Vagina (tissue), 2 donors: Measurements from ENCODE around the gene NEMP2. TPM values are rescaled to one million over a fixed set of nuclear protein-coding genes. Genes with fewer than 3 reads are reported as not detected.

ENCODE experiments used
- DNase-seq, 2 donors: peaks; one replicate each; pipeline ENCODE4 v3.0.0-alpha.2; 2017; ENCODE audit errors: extremely low spot score in 2 of 2
- H3K27ac ChIP-seq: fragments of 200-600 bp; sonication (generic); one replicate; pipeline ENCODE4 v1.5.1; 2019
- H3K27me3 ChIP-seq: fragments of 200-600 bp; sonication (generic); one replicate; pipeline ENCODE4 v1.5.1; 2019
- H3K36me3 ChIP-seq, 2 donors: fragments of 200-600 bp; sonication (generic); one replicate each; pipeline ENCODE4 v1.5.1; 2017 to 2019
- H3K4me1 ChIP-seq: fragments of 200-600 bp; sonication (generic); one replicate; pipeline ENCODE4 v1.5.1; 2019
- H3K4me3 ChIP-seq, 2 donors: fragments of 200-600 bp; sonication (generic); 1 replicate in 1 of 2; 2 replicates in 1 of 2; pipeline ENCODE4 v1.5.1; 2016 to 2019
- H3K9me3 ChIP-seq: fragments of 200-600 bp; sonication (generic); one replicate; pipeline ENCODE4 v1.5.1; 2019
- CTCF ChIP-seq, 3 experiments: fragments of 450-650 bp in 2 of 3; fragments of 200-600 bp in 1 of 3; sonication (generic) in 1 of 3; IDR thresholded peaks; one replicate each; pipeline ENCODE4 v1.5.1; 2017 to 2019; ENCODE audit warnings: antibody characterized with exemption in 3 of 3, mild to moderate bottlenecking in 2 of 3, moderate library complexity in 2 of 3
- POLR2A ChIP-seq, 2 donors: fragments of 450-650 bp; IDR thresholded peaks; one replicate each; pipeline ENCODE4 v1.6.1; 2017; ENCODE audit warnings: antibody characterized with exemption in 2 of 2, mild to moderate bottlenecking in 2 of 2, moderate library complexity in 2 of 2
- POLR2AphosphoS5 ChIP-seq, 2 donors: sonication (generic); formaldehyde crosslinking; IDR thresholded peaks; one replicate each; pipeline ENCODE4 v1.9.0; 2017; ENCODE audit warnings: antibody characterized with exemption in 2 of 2, mild to moderate bottlenecking in 2 of 2, low read depth in 1 of 2; ENCODE audit not compliant: insufficient read depth in 1 of 2
- intact Hi-C: fragments of 100-400 bp; cut with DNase I; formaldehyde crosslinking; loops from one replicate; pipeline ENCODE4 v1.15.1; 2023
- total RNA-seq: library from RNA; depleted of rRNA; stranded (reverse); fragments of >200 nt; gene quantifications from one replicate; pipeline ENCODE4 v1.2.3, GENCODE V29; 2016

The NEMP2 gene
- total RNA-seq, 1 donor from 2014 or later = 2.2 TPM

GRCh38 chr2:190538201-190538600, 3.7 kb upstream of the NEMP2 start:
- intact Hi-C loops = loop anchor here (10.0 kb wide), 1 partner anchor 107 kb away; the partner anchor contains the start of gene NAB1
- no peak overlapping the region for H3K27ac ChIP-seq
- H3K36me3 ChIP-seq = no peaks in the 10 kb centered on the region
- no peaks in the 10 kb centered on the region for H3K27me3 ChIP-seq
- H3K4me3 ChIP-seq = no peak overlapping the region
- peaks cover 15% of the 10 kb centered on the region for H3K9me3 ChIP-seq
- TF ChIP-seq POLR2A (IDR thresholded peaks at IDR 0.05) = no peak
- no peak for TF ChIP-seq CTCF (IDR thresholded peaks at IDR 0.05)
- no peak for TF ChIP-seq POLR2AphosphoS5 (IDR thresholded peaks at IDR 0.05; ENCODE audit: insufficient read depth in 1 of 2, low read depth in 1 of 2)
- peaks cover 6% of the 10 kb centered on the region for H3K4me1 ChIP-seq
- no peak for DNase-seq

GRCh38 chr2:190537765-190538164, 3.2 kb upstream of the NEMP2 start:
- peaks cover 15% of the 10 kb centered on the region for H3K9me3 ChIP-seq
- no peaks in the 10 kb centered on the region for H3K27me3 ChIP-seq
- intact Hi-C loops = loop anchor here (10.0 kb wide), 1 partner anchor 107 kb away; the partner anchor contains the start of gene NAB1
- TF ChIP-seq POLR2AphosphoS5 (IDR thresholded peaks at IDR 0.05; ENCODE audit: insufficient read depth in 1 of 2, low read depth in 1 of 2) (no peak), POLR2A (IDR thresholded peaks at IDR 0.05) (no peak), CTCF (IDR thresholded peaks at IDR 0.05) (no peak)
- H3K4me1 ChIP-seq = peaks cover 10% of the 10 kb centered on the region
- no peak overlapping the region for H3K4me3 ChIP-seq
- H3K36me3 ChIP-seq = no peaks in the 10 kb centered on the region
- DNase-seq = no peak
- H3K27ac ChIP-seq = no peak overlapping the region

- intact Hi-C loops = loop anchor here (10.0 kb wide), 1 partner anchor 109 kb away; the partner anchor contains the start of gene NAB1
Observed at GRCh38 chr2:190535586-190535985, 1.1 kb upstream of the NEMP2 start.

GRCh38 chr2:190535121-190535439, 558 bp upstream of the NEMP2 start:
- peaks cover 15% of the 10 kb centered on the region for H3K4me1 ChIP-seq
- no peaks in the 10 kb centered on the region for H3K36me3 ChIP-seq
- DNase-seq = no peak
- peak overlapping the region; percentile 95 for H3K27ac ChIP-seq
- no peak for TF ChIP-seq CTCF (IDR thresholded peaks at IDR 0.05)
- TF ChIP-seq POLR2AphosphoS5 (IDR thresholded peaks at IDR 0.05; ENCODE audit: insufficient read depth in 1 of 2, low read depth in 1 of 2) = peak in 1 of 2 donors; percentile 2
- intact Hi-C loops = loop anchor here (10.0 kb wide), 1 partner anchor 110 kb away; the partner anchor contains the start of gene NAB1
- H3K4me3 ChIP-seq = peak overlapping the region; percentile 64 to 75
- no peaks in the 10 kb centered on the region for H3K27me3 ChIP-seq
- peaks cover 8% of the 10 kb centered on the region for H3K9me3 ChIP-seq

More at GRCh38 chr2:190535586-190535985, 1.1 kb upstream of the NEMP2 start:
- peak overlapping the region in 1 of 2 donors; percentile 64 for H3K4me3 ChIP-seq
- no peak for TF ChIP-seq POLR2AphosphoS5 (IDR thresholded peaks at IDR 0.05; ENCODE audit: insufficient read depth in 1 of 2, low read depth in 1 of 2)
- TF ChIP-seq POLR2A (IDR thresholded peaks at IDR 0.05) = no peak
- no peak for DNase-seq
- peaks cover 13% of the 10 kb centered on the region for H3K9me3 ChIP-seq
- no peaks in the 10 kb centered on the region for H3K27me3 ChIP-seq
- H3K27ac ChIP-seq = peak overlapping the region; percentile 95
- peaks cover 15% of the 10 kb centered on the region for H3K4me1 ChIP-seq
- no peaks in the 10 kb centered on the region for H3K36me3 ChIP-seq

DNA sequence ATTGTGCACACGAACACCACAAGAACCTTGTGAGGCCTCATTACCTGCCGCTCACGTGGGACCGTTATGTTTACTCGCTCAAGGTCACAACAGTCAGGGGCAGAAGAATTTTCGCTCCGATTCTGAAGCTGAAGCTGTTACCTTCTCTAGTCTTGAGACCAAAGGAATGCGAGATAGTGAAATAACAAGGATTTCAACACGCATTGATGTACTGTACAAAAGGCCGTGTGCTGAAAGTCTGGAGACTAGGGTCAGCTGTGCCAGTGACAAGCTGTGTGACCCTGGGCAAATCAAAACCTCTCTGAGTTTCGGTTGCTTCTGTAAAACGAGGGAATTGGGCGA, 583 bp downstream of the NEMP2 start:
- H3K27me3 ChIP-seq = no peaks in the 10 kb centered on the region
- peak overlapping the region; percentile 95 for H3K27ac ChIP-seq
- peaks cover 2% of the 10 kb centered on the region for H3K9me3 ChIP-seq
- peak overlapping the region; percentile 64 to 75 for H3K4me3 ChIP-seq
- no peaks in the 10 kb centered on the region for H3K36me3 ChIP-seq
- TF ChIP-seq POLR2A (IDR thresholded peaks at IDR 0.05) (no peak), CTCF (IDR thresholded peaks at IDR 0.05) (no peak), POLR2AphosphoS5 (IDR thresholded peaks at IDR 0.05; ENCODE audit: insufficient read depth in 1 of 2, low read depth in 1 of 2) (no peak)
- H3K4me1 ChIP-seq = peaks cover 15% of the 10 kb centered on the region
- no peak for DNase-seq
- intact Hi-C loops = loop anchor here (10.0 kb wide), 1 partner anchor 111 kb away; the partner anchor contains the start of gene NAB1
